ENCODE measurements around the gene ANP32E. TPM values are rescaled to one million over a fixed set of nuclear protein-coding genes. Genes with fewer than 3 reads are reported as not detected.
A peak's percentile ranks its signal among the peaks of the same experiment; 100 is the strongest.
"Not testable (repeated sequence)": the region's sequence is repeated elsewhere in the genome, so short reads cannot be mapped to it uniquely, and the experiment has no call there.

The ANP32E gene
- total RNA-seq, 1 experiment from 2014 or later, result 63.3 TPM

GRCh38 chr1:150249936-150250335, 14.0 kb upstream of the ANP32E start:
- CTCF ChIA-PET, result no interaction called here
- H3K79me2 ChIP-seq (ENCODE audit: low read depth), result no peaks in the 10 kb centered on the region
- no peaks in the 10 kb centered on the region for H4K20me1 ChIP-seq (ENCODE audit: insufficient read depth)
- POLR2A ChIA-PET (ENCODE audit: unreplicated experiment), result interaction anchor here (0.6 kb wide), 1 partner anchor 800 kb away, joined by 8 read pairs; no protein-coding TSS in a partner anchor
- TF ChIP-seq, protein P1, sequence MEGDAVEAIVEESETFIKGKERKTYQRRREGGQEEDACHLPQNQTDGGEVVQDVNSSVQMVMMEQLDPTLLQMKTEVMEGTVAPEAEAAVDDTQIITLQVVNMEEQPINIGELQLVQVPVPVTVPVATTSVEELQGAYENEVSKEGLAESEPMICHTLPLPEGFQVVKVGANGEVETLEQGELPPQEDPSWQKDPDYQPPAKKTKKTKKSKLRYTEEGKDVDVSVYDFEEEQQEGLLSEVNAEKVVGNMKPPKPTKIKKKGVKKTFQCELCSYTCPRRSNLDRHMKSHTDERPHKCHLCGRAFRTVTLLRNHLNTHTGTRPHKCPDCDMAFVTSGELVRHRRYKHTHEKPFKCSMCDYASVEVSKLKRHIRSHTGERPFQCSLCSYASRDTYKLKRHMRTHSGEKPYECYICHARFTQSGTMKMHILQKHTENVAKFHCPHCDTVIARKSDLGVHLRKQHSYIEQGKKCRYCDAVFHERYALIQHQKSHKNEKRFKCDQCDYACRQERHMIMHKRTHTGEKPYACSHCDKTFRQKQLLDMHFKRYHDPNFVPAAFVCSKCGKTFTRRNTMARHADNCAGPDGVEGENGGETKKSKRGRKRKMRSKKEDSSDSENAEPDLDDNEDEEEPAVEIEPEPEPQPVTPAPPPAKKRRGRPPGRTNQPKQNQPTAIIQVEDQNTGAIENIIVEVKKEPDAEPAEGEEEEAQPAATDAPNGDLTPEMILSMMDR (conservative IDR thresholded peaks at IDR 0.05), result no peak
- no peak for TF ChIP-seq EZH2 (IDR thresholded peaks at IDR 0.05; ENCODE audit: low read depth)
- no peak overlapping the region for H2AFZ ChIP-seq
- H3K27me3 ChIP-seq (ENCODE audit: insufficient read depth, low read depth), result no peaks in the 10 kb centered on the region
- no peaks in the 10 kb centered on the region for H3K36me3 ChIP-seq (ENCODE audit: low read depth)
- no peaks in the 10 kb centered on the region; the same call in 1 of the 2 replicates for H3F3A ChIP-seq (ENCODE audit: insufficient read depth, low read depth)
- no peak overlapping the region for H3K4me3 ChIP-seq
- no peak overlapping the region for H3K4me2 ChIP-seq
- H3K4me1 ChIP-seq (replicated peaks; ENCODE audit: insufficient read depth), result no peaks in the 10 kb centered on the region
- intact Hi-C loops (cut with micrococcal nuclease; ENCODE audit: unreplicated experiment), result loop anchor here (10.0 kb wide), 2 partner anchors 115 to 725 kb away; partner anchors contain the start of genes CERS2 and RPRD2
- no peaks in the 10 kb centered on the region for H3K9me3 ChIP-seq (ENCODE audit: insufficient read depth, low read depth)
- DNase-seq, result no peak
- no peak overlapping the region for H3K27ac ChIP-seq
- H3K9me2 ChIP-seq (ENCODE audit: insufficient read depth), result no peaks in the 10 kb centered on the region
- no TSS peak for BruUV-seq (replicated peaks)

- CTCF ChIA-PET, result no interaction called here
- Histone ChIP-seq H3K27me3 (ENCODE audit: insufficient read depth, low read depth) (no peaks in the 10 kb centered on the region), H3K36me3 (ENCODE audit: low read depth) (no peaks in the 10 kb centered on the region), H3K9me2 (ENCODE audit: insufficient read depth) (no peaks in the 10 kb centered on the region), H3K4me3 (no peak overlapping the region), H2AFZ (no peak overlapping the region), H3K4me1 (replicated peaks; ENCODE audit: insufficient read depth) (no peaks in the 10 kb centered on the region), H3F3A (ENCODE audit: insufficient read depth, low read depth) (no peaks in the 10 kb centered on the region), H4K20me1 (ENCODE audit: insufficient read depth) (no peaks in the 10 kb centered on the region), H3K79me2 (ENCODE audit: low read depth) (no peaks in the 10 kb centered on the region), H3K9me3 (ENCODE audit: insufficient read depth, low read depth) (no peaks in the 10 kb centered on the region), H3K4me2 (no peak overlapping the region), H3K27ac (no peak overlapping the region)
- intact Hi-C loops (cut with micrococcal nuclease; ENCODE audit: unreplicated experiment), result no loop called here
- TF ChIP-seq EZH2 (IDR thresholded peaks at IDR 0.05; ENCODE audit: low read depth), result no peak
- TF ChIP-seq, protein P1 (conservative IDR thresholded peaks at IDR 0.05), result no peak
- no TSS peak for BruUV-seq (replicated peaks)
- POLR2A ChIA-PET (ENCODE audit: unreplicated experiment), result no interaction called here
- DNase-seq, result no peak
Observed at GRCh38 chr1:150243003-150243402, 7.1 kb upstream of the ANP32E start.

- Histone ChIP-seq H2AFZ (no peak overlapping the region), H3F3A (ENCODE audit: insufficient read depth, low read depth) (peaks cover 30% of the 10 kb centered on the region), H3K27me3 (ENCODE audit: insufficient read depth, low read depth) (no peaks in the 10 kb centered on the region), H3K9me2 (ENCODE audit: insufficient read depth) (no peaks in the 10 kb centered on the region), H3K4me2 (no peak overlapping the region), H3K27ac (no peak overlapping the region), H3K79me2 (ENCODE audit: low read depth) (peaks cover 32% of the 10 kb centered on the region), H3K4me1 (replicated peaks; ENCODE audit: insufficient read depth) (peaks cover 21% of the 10 kb centered on the region), H3K4me3 (no peak overlapping the region), H3K36me3 (ENCODE audit: low read depth) (no peaks in the 10 kb centered on the region), H3K9me3 (ENCODE audit: insufficient read depth, low read depth) (no peaks in the 10 kb centered on the region), H4K20me1 (ENCODE audit: insufficient read depth) (no peaks in the 10 kb centered on the region; the same call in 1 of the 2 replicates)
- TF ChIP-seq, protein P1 (conservative IDR thresholded peaks at IDR 0.05), result no peak
- TF ChIP-seq EZH2 (IDR thresholded peaks at IDR 0.05; ENCODE audit: low read depth), result no peak
- no TSS peak for BruUV-seq (replicated peaks)
- no peak for DNase-seq
- ChIA-PET CTCF (no interaction called here), POLR2A (ENCODE audit: unreplicated experiment) (no interaction called here)
- intact Hi-C loops (cut with micrococcal nuclease; ENCODE audit: unreplicated experiment), result no loop called here
Observed at GRCh38 chr1:150237746-150238145, 1.8 kb upstream of the ANP32E start.

DNA sequence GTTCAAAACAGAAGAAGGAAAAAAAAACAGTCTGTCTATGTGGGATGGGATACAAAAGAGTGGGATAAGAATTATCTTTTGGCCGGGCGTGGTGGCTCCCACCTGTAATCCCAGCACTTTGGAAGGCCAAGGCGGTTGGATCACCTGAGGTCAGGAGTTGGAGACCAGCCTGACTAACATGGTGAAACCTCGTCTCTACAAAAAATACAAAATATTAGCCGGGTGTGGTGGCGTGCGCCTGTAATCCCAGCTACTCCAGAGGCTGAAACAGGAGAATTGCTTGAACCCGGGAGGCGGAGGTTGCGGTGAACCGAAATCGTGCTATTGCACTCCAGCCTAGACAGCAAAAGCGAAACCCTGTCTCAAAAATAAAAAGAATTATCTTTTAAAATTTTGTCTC, 1.3 kb upstream of the ANP32E start:
- H3K27ac ChIP-seq; intact Hi-C loops (cut with micrococcal nuclease; ENCODE audit: unreplicated experiment): not testable (repeated sequence)

More for the DNA sequence above, 1.3 kb upstream of the ANP32E start:
- POLR2A ChIA-PET (ENCODE audit: unreplicated experiment); H3K36me3 ChIP-seq (ENCODE audit: low read depth); H3K9me2 ChIP-seq (ENCODE audit: insufficient read depth); H3K9me3 ChIP-seq (ENCODE audit: insufficient read depth, low read depth); CTCF ChIA-PET; BruUV-seq (replicated peaks); H2AFZ ChIP-seq; H4K20me1 ChIP-seq (ENCODE audit: insufficient read depth); H3K27me3 ChIP-seq (ENCODE audit: insufficient read depth, low read depth); DNase-seq: not testable (repeated sequence)
- H3K4me1 ChIP-seq (replicated peaks; ENCODE audit: insufficient read depth), result peaks cover 25% of the 10 kb centered on the region
- H3K4me2 ChIP-seq, result peak overlapping the region; percentile 87
- H3K4me3 ChIP-seq, result peak overlapping the region; percentile 92; the same call in 1 of the 2 replicates
- peaks cover 37% of the 10 kb centered on the region for H3K79me2 ChIP-seq (ENCODE audit: low read depth)
- peaks cover 30% of the 10 kb centered on the region for H3F3A ChIP-seq (ENCODE audit: insufficient read depth, low read depth)

Data from PC-9 (cell line).